ENCODE measurements around the gene NR3C1.

NR3C1 gene

GRCh38 chr5:143341807-143342570, 61.5 kb downstream of the NR3C1 start:
- H3K9ac ChIP-seq = no peak overlapping the region
- H3K27me3 ChIP-seq (ENCODE audit: control insufficient read depth, insufficient read depth, low read length) = no peaks in the 10 kb centered on the region
- H3K36me3 ChIP-seq (ENCODE audit: control insufficient read depth, insufficient read depth, low read length) = no peaks in the 10 kb centered on the region
- H2AFZ ChIP-seq = no peak overlapping the region
- peaks cover 8% of the 10 kb centered on the region for H3K4me1 ChIP-seq
- TF ChIP-seq CTCF (IDR thresholded peaks at IDR 0.05) = no peak
- H3K79me2 ChIP-seq = peaks cover 30% of the 10 kb centered on the region
- no peak overlapping the region for H3K4me3 ChIP-seq (ENCODE audit: low read depth, low read length)
- H3K4me2 ChIP-seq (ENCODE audit: low read length) = no peak overlapping the region
- no peaks in the 10 kb centered on the region for H3K9me3 ChIP-seq (ENCODE audit: control insufficient read depth, low read length)
- H3K27ac ChIP-seq = no peak overlapping the region

GRCh38 chr5:143340891-143341685, 62.4 kb downstream of the NR3C1 start:
- no peak overlapping the region for H3K27ac ChIP-seq
- H3K4me3 ChIP-seq (ENCODE audit: low read depth, low read length) = no peak overlapping the region
- H3K4me1 ChIP-seq = peaks cover 8% of the 10 kb centered on the region
- H3K27me3 ChIP-seq (ENCODE audit: control insufficient read depth, insufficient read depth, low read length) = no peaks in the 10 kb centered on the region
- no peaks in the 10 kb centered on the region for H3K9me3 ChIP-seq (ENCODE audit: control insufficient read depth, low read length)
- H3K79me2 ChIP-seq = peaks cover 29% of the 10 kb centered on the region
- no peak for TF ChIP-seq CTCF (IDR thresholded peaks at IDR 0.05)
- no peak overlapping the region for H2AFZ ChIP-seq
- no peak overlapping the region for H3K9ac ChIP-seq
- no peaks in the 10 kb centered on the region for H3K36me3 ChIP-seq (ENCODE audit: control insufficient read depth, insufficient read depth, low read length)
- no peak overlapping the region for H3K4me2 ChIP-seq (ENCODE audit: low read length)

- Histone ChIP-seq H3K9me3 (ENCODE audit: control insufficient read depth, low read length) (no peaks in the 10 kb centered on the region), H3K4me2 (ENCODE audit: low read length) (no peak overlapping the region)
Measured at GRCh38 chr5:143338658-143339366, 64.7 kb downstream of the NR3C1 start.

GRCh38 chr5:143337946-143338345, 65.5 kb downstream of the NR3C1 start:
- Histone ChIP-seq H3K27me3 (ENCODE audit: control insufficient read depth, insufficient read depth, low read length) (no peaks in the 10 kb centered on the region), H3K79me2 (peaks cover 18% of the 10 kb centered on the region), H3K36me3 (ENCODE audit: control insufficient read depth, insufficient read depth, low read length) (no peaks in the 10 kb centered on the region), H2AFZ (no peak overlapping the region), H3K9me3 (ENCODE audit: control insufficient read depth, low read length) (no peaks in the 10 kb centered on the region), H3K9ac (no peak overlapping the region), H3K4me2 (ENCODE audit: low read length) (no peak overlapping the region), H3K4me1 (peaks cover 8% of the 10 kb centered on the region), H3K4me3 (ENCODE audit: low read depth, low read length) (no peak overlapping the region), H3K27ac (no peak overlapping the region)
- no peak for TF ChIP-seq CTCF (IDR thresholded peaks at IDR 0.05)

More at GRCh38 chr5:143338658-143339366, 64.7 kb downstream of the NR3C1 start:
- no peak for TF ChIP-seq CTCF (IDR thresholded peaks at IDR 0.05)
- no peaks in the 10 kb centered on the region for H3K27me3 ChIP-seq (ENCODE audit: control insufficient read depth, insufficient read depth, low read length)
- H3K27ac ChIP-seq = no peak overlapping the region
- H3K9ac ChIP-seq = no peak overlapping the region
- no peak overlapping the region for H3K4me3 ChIP-seq (ENCODE audit: low read depth, low read length)
- H3K4me1 ChIP-seq = peaks cover 8% of the 10 kb centered on the region
- peaks cover 19% of the 10 kb centered on the region for H3K79me2 ChIP-seq
- H3K36me3 ChIP-seq (ENCODE audit: control insufficient read depth, insufficient read depth, low read length) = no peaks in the 10 kb centered on the region
- H2AFZ ChIP-seq = no peak overlapping the region

All from parathyroid adenoma (tissue), 2 donors.